Measurements from ENCODE around the gene LSM14B.

LSM14B gene

DNA sequence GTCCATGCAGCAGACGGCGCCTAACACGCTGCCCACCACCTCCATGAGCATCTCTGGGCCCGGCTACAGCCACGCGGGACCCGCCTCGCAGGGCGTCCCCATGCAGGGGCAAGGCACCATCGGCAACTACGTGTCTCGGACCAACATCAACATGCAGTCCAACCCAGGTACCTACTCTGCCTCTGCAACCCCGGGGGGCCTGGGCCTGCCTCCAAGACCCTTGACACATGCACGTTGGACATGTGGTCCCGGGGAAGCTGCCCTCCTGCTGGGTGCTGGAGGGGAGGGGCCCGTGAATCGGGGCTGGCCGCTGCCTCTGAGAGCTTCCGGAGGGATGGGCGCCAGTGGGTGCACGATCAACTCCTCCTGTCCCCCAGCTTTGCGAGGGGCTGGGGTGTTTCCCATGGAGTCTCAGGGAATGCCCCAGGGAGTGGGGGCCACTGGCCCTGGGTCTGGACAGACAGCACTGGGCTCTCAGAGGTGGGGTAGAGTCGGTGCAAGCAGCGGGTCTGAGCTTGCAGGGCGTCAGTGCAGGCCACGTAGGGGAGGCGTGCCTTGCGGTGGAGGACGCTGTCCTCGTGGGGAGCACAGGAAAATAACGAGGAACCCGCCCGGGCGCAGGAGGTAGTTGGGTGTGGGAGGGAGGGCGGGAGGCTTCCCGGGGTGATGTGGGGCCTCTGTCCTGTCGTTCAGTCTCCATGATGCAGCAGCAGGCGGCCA is 40.6 kb downstream of the LSM14B start:
- H3K27me3 ChIP-seq (ENCODE audit: control insufficient read depth in 2 of 2, insufficient read depth in 2 of 2, low read length in 2 of 2), result no peaks in the 10 kb centered on the region
- H3K36me3 ChIP-seq (ENCODE audit: control insufficient read depth in 2 of 2, insufficient read depth in 2 of 2, low read length in 2 of 2), result peaks cover 36 to 49% of the 10 kb centered on the region in 2 donors
- H3K27ac ChIP-seq (ENCODE audit: low read depth in 2 of 2, low read length in 2 of 2), result no peak overlapping the region
- no peaks in the 10 kb centered on the region for H3K9me3 ChIP-seq (ENCODE audit: control insufficient read depth in 2 of 2, low read length in 2 of 2)
- no peak overlapping the region for H3K4me3 ChIP-seq (ENCODE audit: low read length in 2 of 2)
- H3K4me1 ChIP-seq (ENCODE audit: control insufficient read depth in 2 of 2, insufficient read depth in 2 of 2, low read length in 2 of 2), result no peaks in the 10 kb centered on the region
- H3K9ac ChIP-seq (ENCODE audit: low read depth in 1 of 2, low read length in 2 of 2), result no peak overlapping the region

- H3K9ac ChIP-seq (ENCODE audit: low read depth in 1 of 2, low read length in 2 of 2), result no peak overlapping the region
- no peaks in the 10 kb centered on the region for H3K27me3 ChIP-seq (ENCODE audit: control insufficient read depth in 2 of 2, insufficient read depth in 2 of 2, low read length in 2 of 2)
- no peak overlapping the region for H3K27ac ChIP-seq (ENCODE audit: low read depth in 2 of 2, low read length in 2 of 2)
- H3K4me3 ChIP-seq (ENCODE audit: low read length in 2 of 2), result no peak overlapping the region
- H3K9me3 ChIP-seq (ENCODE audit: control insufficient read depth in 2 of 2, low read length in 2 of 2), result no peaks in the 10 kb centered on the region
- H3K36me3 ChIP-seq (ENCODE audit: control insufficient read depth in 2 of 2, insufficient read depth in 2 of 2, low read length in 2 of 2), result peaks cover 36 to 54% of the 10 kb centered on the region in 2 donors
- H3K4me1 ChIP-seq (ENCODE audit: control insufficient read depth in 2 of 2, insufficient read depth in 2 of 2, low read length in 2 of 2), result no peaks in the 10 kb centered on the region
Measured at GRCh38 chr20:62163485-62163865, 41.2 kb downstream of the LSM14B start.

GRCh38 chr20:62163986-62164762 is 41.9 kb downstream of the LSM14B start:
- Histone ChIP-seq H3K36me3 (ENCODE audit: control insufficient read depth in 2 of 2, insufficient read depth in 2 of 2, low read length in 2 of 2) (peaks cover 40 to 59% of the 10 kb centered on the region in 2 donors), H3K9ac (ENCODE audit: low read depth in 1 of 2, low read length in 2 of 2) (no peak overlapping the region), H3K27ac (ENCODE audit: low read depth in 2 of 2, low read length in 2 of 2) (no peak overlapping the region), H3K27me3 (ENCODE audit: control insufficient read depth in 2 of 2, insufficient read depth in 2 of 2, low read length in 2 of 2) (no peaks in the 10 kb centered on the region), H3K9me3 (ENCODE audit: control insufficient read depth in 2 of 2, low read length in 2 of 2) (no peaks in the 10 kb centered on the region), H3K4me3 (ENCODE audit: low read length in 2 of 2) (no peak overlapping the region), H3K4me1 (ENCODE audit: control insufficient read depth in 2 of 2, insufficient read depth in 2 of 2, low read length in 2 of 2) (no peaks in the 10 kb centered on the region)

DNA sequence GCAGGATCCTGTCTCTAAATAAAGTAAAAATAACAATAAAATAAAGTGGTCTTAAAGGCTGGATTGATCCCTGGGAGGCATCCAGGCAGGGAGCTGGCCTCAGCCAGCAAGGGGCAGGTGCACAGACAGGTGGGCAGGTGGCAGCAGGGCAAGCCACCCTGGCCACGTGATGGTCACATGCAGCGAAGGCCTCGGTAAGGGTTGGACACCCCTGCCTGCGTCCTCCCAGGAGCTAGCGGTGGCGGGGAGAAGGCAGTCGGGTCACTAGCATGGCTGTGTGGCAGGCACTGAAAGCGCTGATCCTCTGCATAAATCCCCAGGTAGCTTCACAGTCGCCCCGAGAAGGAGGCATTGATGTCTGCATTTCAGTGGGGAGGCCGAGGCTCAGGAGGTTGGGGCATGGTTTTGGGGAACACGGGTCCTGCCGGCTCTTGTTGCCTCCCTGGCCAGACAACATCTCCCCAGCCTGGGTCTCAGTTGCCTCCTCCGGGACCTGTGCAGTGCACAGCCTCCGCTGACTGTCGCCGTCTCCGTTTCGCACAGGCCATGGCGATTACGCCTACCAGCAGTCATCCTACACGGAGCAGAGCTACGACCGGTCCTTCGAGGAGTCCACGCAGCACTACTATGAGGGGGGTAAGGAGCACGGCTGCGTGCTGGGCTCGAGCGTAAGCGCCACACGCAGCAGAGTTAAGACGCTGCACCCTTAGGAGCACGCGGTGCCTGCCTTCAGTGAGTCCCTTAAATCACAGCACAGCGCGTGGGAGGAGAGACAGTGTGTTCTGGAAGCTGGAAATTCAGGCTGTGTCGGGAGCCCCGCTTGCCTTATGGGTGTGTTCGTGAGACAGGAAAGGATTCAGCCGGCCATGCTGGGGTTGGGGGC is 42.8 kb downstream of the LSM14B start:
- H3K9ac ChIP-seq (ENCODE audit: low read depth in 1 of 2, low read length in 2 of 2), result no peak overlapping the region
- no peak overlapping the region for H3K4me3 ChIP-seq (ENCODE audit: low read length in 2 of 2)
- H3K36me3 ChIP-seq (ENCODE audit: control insufficient read depth in 2 of 2, insufficient read depth in 2 of 2, low read length in 2 of 2), result peaks cover 41 to 55% of the 10 kb centered on the region in 2 donors
- H3K9me3 ChIP-seq (ENCODE audit: control insufficient read depth in 2 of 2, low read length in 2 of 2), result no peaks in the 10 kb centered on the region
- H3K27me3 ChIP-seq (ENCODE audit: control insufficient read depth in 2 of 2, insufficient read depth in 2 of 2, low read length in 2 of 2), result no peaks in the 10 kb centered on the region
- H3K27ac ChIP-seq (ENCODE audit: low read depth in 2 of 2, low read length in 2 of 2), result no peak overlapping the region
- H3K4me1 ChIP-seq (ENCODE audit: control insufficient read depth in 2 of 2, insufficient read depth in 2 of 2, low read length in 2 of 2), result no peaks in the 10 kb centered on the region

- H3K27ac ChIP-seq (ENCODE audit: low read depth in 2 of 2, low read length in 2 of 2), result no peak overlapping the region
- no peak overlapping the region for H3K4me3 ChIP-seq (ENCODE audit: low read length in 2 of 2)
- no peaks in the 10 kb centered on the region for H3K4me1 ChIP-seq (ENCODE audit: control insufficient read depth in 2 of 2, insufficient read depth in 2 of 2, low read length in 2 of 2)
- no peaks in the 10 kb centered on the region for H3K9me3 ChIP-seq (ENCODE audit: control insufficient read depth in 2 of 2, low read length in 2 of 2)
- no peaks in the 10 kb centered on the region for H3K27me3 ChIP-seq (ENCODE audit: control insufficient read depth in 2 of 2, insufficient read depth in 2 of 2, low read length in 2 of 2)
- H3K9ac ChIP-seq (ENCODE audit: low read depth in 1 of 2, low read length in 2 of 2), result no peak overlapping the region
- peaks cover 38 to 50% of the 10 kb centered on the region in 2 donors for H3K36me3 ChIP-seq (ENCODE audit: control insufficient read depth in 2 of 2, insufficient read depth in 2 of 2, low read length in 2 of 2)
Measured at GRCh38 chr20:62165762-62166399, 43.6 kb downstream of the LSM14B start.

- Histone ChIP-seq H3K4me3 (ENCODE audit: low read length in 2 of 2) (no peak overlapping the region), H3K36me3 (ENCODE audit: control insufficient read depth in 2 of 2, insufficient read depth in 2 of 2, low read length in 2 of 2) (peaks cover 29 to 39% of the 10 kb centered on the region in 2 donors), H3K27me3 (ENCODE audit: control insufficient read depth in 2 of 2, insufficient read depth in 2 of 2, low read length in 2 of 2) (no peaks in the 10 kb centered on the region), H3K9ac (ENCODE audit: low read depth in 1 of 2, low read length in 2 of 2) (no peak overlapping the region), H3K9me3 (ENCODE audit: control insufficient read depth in 2 of 2, low read length in 2 of 2) (no peaks in the 10 kb centered on the region), H3K4me1 (ENCODE audit: control insufficient read depth in 2 of 2, insufficient read depth in 2 of 2, low read length in 2 of 2) (no peaks in the 10 kb centered on the region), H3K27ac (ENCODE audit: low read depth in 2 of 2, low read length in 2 of 2) (no peak overlapping the region)
Measured at GRCh38 chr20:62167474-62167873, 45.2 kb downstream of the LSM14B start.

GRCh38 chr20:62168061-62168460 is 45.8 kb downstream of the LSM14B start:
- Histone ChIP-seq H3K36me3 (ENCODE audit: control insufficient read depth in 2 of 2, insufficient read depth in 2 of 2, low read length in 2 of 2) (peaks cover 25 to 38% of the 10 kb centered on the region in 2 donors), H3K9ac (ENCODE audit: low read depth in 1 of 2, low read length in 2 of 2) (no peak overlapping the region), H3K4me3 (ENCODE audit: low read length in 2 of 2) (no peak overlapping the region), H3K27ac (ENCODE audit: low read depth in 2 of 2, low read length in 2 of 2) (no peak overlapping the region), H3K27me3 (ENCODE audit: control insufficient read depth in 2 of 2, insufficient read depth in 2 of 2, low read length in 2 of 2) (no peaks in the 10 kb centered on the region), H3K9me3 (ENCODE audit: control insufficient read depth in 2 of 2, low read length in 2 of 2) (no peaks in the 10 kb centered on the region), H3K4me1 (ENCODE audit: control insufficient read depth in 2 of 2, insufficient read depth in 2 of 2, low read length in 2 of 2) (no peaks in the 10 kb centered on the region)

GRCh38 chr20:62168890-62169435 is 46.7 kb downstream of the LSM14B start:
- H3K4me3 ChIP-seq (ENCODE audit: low read length in 2 of 2), result no peak overlapping the region
- no peaks in the 10 kb centered on the region for H3K4me1 ChIP-seq (ENCODE audit: control insufficient read depth in 2 of 2, insufficient read depth in 2 of 2, low read length in 2 of 2)
- no peak overlapping the region for H3K27ac ChIP-seq (ENCODE audit: low read depth in 2 of 2, low read length in 2 of 2)
- H3K36me3 ChIP-seq (ENCODE audit: control insufficient read depth in 2 of 2, insufficient read depth in 2 of 2, low read length in 2 of 2), result peaks cover 25 to 34% of the 10 kb centered on the region in 2 donors
- no peaks in the 10 kb centered on the region for H3K9me3 ChIP-seq (ENCODE audit: control insufficient read depth in 2 of 2, low read length in 2 of 2)
- no peaks in the 10 kb centered on the region for H3K27me3 ChIP-seq (ENCODE audit: control insufficient read depth in 2 of 2, insufficient read depth in 2 of 2, low read length in 2 of 2)
- H3K9ac ChIP-seq (ENCODE audit: low read depth in 1 of 2, low read length in 2 of 2), result no peak overlapping the region

- Histone ChIP-seq H3K9me3 (ENCODE audit: control insufficient read depth in 2 of 2, low read length in 2 of 2) (no peaks in the 10 kb centered on the region), H3K27ac (ENCODE audit: low read depth in 2 of 2, low read length in 2 of 2) (no peak overlapping the region), H3K4me3 (ENCODE audit: low read length in 2 of 2) (no peak overlapping the region), H3K27me3 (ENCODE audit: control insufficient read depth in 2 of 2, insufficient read depth in 2 of 2, low read length in 2 of 2) (no peaks in the 10 kb centered on the region), H3K4me1 (ENCODE audit: control insufficient read depth in 2 of 2, insufficient read depth in 2 of 2, low read length in 2 of 2) (no peaks in the 10 kb centered on the region), H3K9ac (ENCODE audit: low read depth in 1 of 2, low read length in 2 of 2) (no peak overlapping the region), H3K36me3 (ENCODE audit: control insufficient read depth in 2 of 2, insufficient read depth in 2 of 2, low read length in 2 of 2) (peaks cover 21 to 24% of the 10 kb centered on the region in 2 donors)
Measured at GRCh38 chr20:62170536-62170935, 48.3 kb downstream of the LSM14B start.
